GM12891 (cell line): ENCODE measurements around the gene BBC3.

Experiments used
- POLR2A ChIP-seq: IDR thresholded peaks from 2 replicates; pipeline ENCODE4 v1.6.1; 2011; ENCODE audit warnings: low read depth, low read length, control low read depth
- POLR2AphosphoS5 ChIP-seq: IDR thresholded peaks from 2 replicates; pipeline ENCODE4 v1.6.1; 2011; ENCODE audit warnings: low read depth, low read length, control low read depth

DNA sequence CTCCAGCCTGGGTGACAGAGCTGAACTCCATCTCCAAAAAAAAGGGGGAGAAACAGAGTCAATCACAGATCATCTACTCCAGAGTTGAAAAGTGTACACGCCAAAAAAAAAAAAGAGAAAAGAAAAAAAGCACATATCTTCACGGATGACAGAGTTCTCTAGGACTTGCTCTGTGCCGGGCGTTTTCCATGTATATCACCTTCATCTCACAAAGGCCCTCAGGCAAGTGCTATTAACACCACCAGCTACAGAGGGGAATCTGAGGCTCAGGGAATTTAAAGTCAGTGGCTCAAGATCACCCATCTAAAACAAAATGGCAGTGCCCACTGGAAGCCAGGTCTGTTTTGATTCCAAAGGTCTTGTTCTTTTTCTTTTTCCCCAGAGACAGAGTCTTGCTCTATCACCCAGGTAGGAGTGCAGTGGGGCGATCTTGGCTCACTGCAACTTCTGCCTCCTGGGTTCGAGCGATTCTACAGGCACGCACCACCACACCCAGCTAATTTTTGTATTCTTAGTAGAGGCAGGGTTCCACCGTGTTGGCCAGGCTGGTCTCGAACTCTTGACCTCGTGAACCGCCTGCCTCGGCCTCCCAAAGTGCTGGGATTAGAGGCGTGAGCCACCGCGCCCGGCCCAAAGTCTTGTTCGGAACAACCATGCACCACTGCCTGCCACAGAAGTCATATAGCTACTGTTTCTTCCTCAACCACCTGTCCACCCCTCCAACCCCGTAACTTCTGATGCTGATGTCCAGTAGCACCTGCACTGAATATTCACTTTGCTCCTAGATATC lies 58.1 kb downstream of the BBC3 start:
- no peak for TF ChIP-seq POLR2AphosphoS5
- TF ChIP-seq POLR2A: no peak
